Activated CD4-positive, alpha-beta T cell treated with anti-CD3 and anti-CD28 coated beads, Interleukin-2, amount 50 U/mL, for 1 hour (primary cell): ENCODE measurements around the gene ZBTB24.
"Not testable (repeated sequence)": the region's sequence is repeated elsewhere in the genome, so short reads cannot be mapped to it uniquely, and the experiment has no call there.

ENCODE experiments used
- DNase-seq: peaks from one replicate; pipeline ENCODE4 v3.0.0-alpha.2; 2020

Gene ZBTB24

DNA sequence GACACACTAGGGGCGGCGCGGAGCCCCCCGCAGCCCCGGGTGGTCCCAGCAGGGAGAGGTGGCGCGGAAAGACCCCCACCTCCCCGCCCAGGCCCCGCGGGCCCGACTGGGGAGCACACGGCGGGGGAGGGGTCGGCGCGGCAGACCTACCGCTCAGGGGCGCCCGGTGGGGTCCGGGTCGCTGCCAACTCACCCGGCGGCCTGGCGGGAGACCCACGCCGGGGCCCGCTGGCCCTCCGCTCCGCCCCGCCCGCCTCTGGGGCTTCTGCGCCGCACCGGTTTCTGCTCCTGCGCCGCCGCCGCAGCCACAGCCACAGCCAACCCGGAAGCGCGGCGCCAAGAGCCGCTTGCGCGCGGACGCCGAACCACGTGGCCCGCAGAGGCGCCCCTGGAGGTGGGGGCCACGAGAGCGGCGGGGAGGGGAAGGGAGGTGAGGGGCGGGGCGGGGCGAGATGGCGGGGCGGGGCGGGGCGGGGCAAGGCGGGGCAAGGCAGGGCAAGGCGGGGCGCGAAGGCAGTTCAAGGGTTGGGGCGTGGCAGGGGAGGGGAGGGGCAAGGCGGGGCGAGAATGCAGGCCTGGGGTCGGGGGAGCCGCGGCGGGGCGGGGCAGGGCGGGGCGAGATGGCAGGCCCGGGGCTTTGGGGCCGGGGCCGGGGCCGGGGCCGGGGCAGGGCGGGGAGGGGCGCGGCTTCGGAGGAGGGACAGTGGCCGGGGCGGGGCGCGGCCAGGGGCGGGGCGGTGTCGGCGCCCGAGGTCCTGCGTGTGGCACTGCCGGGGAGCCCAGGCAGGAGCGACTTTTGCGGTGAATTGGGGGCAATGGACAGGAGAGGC, at the start of gene ZBTB24:
ZBTB24 (minus strand) TSS at position 315 of the 830 bp plus-strand sequence. CDS start 1,193 bp downstream, outside the sequence.
- peak; percentile 85 for DNase-seq

DNA sequence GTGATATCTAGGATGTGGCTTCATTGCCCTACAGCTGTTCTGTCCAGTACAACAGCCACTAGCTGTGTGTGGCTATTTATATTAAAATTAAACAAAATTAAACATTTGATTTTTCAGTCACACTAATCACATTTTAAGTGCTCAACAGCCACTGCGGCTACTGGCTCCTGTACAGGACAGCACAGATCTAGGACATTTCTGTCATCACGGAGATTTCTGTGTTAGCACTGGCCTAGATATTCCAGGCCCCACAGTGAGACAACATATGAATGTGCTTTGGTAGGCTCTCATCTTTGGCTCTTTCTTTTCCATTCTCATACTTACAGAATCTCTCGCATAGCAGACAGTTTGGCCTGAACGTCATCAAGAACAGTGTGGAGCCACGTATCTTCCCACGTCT, 48.4 kb upstream of the ZBTB24 start:
- no peak for DNase-seq

DNA sequence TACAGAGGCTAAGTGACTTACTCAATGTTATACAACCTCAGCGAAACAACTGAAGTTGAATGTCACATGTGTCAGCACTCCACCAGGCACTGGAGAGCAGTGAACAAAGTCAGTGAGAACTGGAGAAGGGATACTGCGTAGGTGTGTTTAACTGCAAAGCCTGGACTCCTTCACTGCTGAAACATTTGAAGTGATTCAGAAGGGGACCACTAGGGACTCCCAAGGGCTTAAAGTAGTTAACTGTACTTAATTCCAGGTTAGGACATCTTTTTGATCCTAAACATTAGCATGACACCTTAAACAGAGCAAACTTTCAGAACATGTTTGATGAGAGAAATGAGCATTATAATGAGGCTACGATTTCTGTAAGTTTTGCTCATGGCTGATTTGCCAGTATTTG, 45.0 kb upstream of the ZBTB24 start:
- DNase-seq: no peak

DNA sequence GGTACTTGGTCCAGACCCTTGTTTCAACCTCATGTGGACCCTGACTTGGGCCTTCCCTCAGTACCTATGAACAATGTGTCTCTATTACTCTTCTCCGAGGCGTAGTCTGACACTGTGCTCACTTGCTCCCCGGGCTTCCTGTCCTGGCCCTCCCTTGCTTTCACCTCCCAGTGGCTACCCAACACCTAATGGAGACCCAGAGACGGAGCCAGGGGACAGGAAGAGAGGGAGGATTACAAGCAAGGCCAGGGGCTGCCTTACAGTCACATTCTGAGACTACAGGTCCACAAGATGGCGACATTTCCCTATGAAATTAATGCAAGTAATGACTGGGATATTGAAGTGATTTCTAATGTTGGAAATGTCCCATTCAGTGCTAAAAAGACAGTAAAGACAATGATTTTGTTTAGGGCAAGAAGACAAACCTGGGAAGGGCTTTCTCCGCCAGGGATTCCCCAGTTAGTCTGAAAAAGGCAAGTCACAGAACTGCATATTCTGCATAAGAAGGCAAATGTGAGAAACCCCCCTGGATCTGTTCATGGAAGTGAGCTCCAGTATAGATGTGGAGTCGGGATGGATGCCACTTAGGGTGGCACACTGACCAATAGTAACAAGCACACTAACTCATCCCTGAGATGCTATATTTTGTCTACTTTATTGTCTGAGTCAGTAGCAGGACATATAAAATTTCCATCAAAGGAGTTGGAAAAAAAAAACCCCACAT, 44.0 kb upstream of the ZBTB24 start:
- DNase-seq: peak; percentile 36

DNA sequence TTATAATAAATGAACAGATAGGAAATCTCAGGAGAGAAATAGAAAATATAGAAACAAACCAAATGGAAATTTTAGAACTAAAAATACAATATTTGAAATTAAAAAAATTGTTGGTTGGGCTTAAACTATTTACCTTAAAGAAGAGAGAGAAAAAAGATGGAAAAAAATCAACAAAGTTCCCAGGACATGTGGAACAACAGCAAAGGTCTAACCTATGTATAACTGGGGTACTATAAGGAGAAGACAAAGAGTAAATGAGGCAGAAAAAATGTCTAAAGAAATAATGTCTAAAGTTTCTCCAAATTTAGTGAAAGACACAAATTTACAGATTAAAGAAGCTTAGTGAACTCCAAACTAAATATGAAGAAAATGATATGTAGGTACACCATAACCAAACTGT, 41.1 kb upstream of the ZBTB24 start:
- no peak for DNase-seq

DNA sequence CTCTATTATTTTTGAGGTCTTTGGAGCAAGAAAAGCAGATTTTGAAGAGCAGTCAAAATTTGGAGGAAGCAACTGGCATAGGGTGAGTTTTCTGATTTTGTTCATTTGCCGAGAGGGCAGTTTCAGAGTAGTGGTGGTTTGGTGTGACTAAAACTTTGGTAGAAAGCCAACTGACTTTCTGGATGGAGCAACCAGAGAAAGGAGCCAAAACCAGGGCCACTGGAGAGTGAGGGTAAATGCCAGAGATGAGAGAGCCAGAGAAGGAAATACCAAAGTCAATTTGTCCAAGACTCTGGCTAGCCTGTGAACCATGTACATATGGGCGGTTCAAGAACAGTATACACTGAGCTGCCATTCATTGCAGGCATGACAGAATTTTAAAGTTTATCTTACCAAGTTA, 40.5 kb upstream of the ZBTB24 start:
- no peak for DNase-seq

DNA sequence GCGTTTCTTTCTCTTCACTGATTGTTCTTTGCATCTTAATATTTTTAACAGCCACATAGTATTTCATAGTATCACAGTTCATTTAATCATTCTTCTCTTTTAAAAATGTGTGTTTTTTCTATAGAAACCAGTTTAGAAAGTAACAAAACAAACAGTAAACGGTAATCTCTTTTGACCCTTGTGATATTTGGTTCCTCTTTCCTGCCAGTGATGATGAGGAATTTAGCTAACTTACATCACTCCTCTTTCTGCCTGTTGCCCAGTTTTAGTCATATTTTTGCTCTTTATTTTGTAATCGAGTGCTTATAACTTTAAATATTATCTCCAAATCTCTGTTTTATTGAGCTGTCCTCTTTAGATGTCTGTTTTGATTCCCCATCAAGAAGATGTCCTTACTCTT, 38.1 kb upstream of the ZBTB24 start:
- DNase-seq: no peak

DNA sequence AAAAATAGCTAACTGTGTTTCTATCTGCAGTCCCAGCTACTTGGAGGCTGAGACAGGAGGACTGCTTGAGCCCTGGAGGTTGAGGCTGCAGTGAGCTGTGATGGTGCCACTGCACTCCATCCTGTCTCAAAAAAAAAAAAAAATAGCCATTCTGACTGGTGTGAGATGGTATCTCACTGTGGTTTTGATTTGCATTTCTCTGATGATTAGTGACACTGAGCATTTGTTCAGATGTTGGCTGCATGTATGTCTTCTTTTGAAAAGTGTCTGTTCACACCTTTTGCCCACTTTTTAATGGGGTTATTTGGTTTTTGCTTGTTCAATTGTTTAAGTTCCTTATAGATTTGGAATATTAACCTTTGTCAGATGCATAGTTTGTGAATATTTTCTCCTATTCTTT, 36.6 kb upstream of the ZBTB24 start:
- DNase-seq: not testable (repeated sequence)

DNA sequence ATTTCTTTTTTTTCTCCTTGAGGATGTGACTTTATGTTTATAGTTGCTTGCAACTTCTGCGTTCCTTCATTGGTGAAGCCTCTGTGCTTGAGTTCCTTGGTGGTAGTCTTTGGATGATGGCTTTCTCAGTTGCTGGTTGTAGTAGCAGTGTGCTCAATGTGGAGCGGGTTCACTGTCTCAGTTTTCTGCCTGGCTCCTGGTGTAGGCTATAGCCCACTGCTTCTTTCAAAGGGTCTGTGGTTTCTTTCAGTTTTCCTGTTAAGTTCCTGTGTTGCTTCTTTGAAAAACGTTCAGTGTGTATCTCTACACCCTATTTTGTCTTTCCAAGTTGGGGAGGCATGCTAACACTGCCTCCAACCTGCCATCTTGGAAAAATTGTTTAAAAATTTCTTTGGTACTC, 33.9 kb upstream of the ZBTB24 start:
- DNase-seq: no peak

DNA sequence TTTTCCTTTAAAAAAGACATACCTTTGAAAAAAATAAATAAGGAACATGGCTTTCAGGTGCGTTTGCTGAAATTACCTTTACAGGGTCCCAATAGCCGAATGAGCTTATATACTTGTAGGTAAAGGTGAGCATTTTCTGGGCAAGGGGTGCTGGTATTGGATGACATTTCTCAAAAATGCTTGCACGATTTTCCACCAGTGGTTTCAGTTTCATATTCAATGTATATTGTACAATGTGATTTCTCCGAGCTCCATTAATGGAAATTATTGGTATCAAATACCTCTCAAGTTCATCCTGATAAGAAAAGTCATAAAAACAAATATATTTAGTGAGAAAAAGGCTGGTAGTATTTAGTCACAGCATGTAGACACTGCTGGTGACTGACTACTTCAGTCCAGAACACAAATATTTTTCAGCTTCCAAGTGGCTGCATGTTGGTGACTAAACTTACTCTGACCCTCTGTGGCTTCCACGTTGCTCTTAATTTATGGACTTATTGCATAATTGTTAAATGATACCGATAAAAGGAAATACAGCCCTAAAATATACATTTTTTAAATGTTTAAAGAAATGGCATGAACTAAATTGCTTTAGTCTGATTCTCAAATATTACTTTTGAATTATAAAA, 32.9 kb upstream of the ZBTB24 start:
- DNase-seq: no peak

DNA sequence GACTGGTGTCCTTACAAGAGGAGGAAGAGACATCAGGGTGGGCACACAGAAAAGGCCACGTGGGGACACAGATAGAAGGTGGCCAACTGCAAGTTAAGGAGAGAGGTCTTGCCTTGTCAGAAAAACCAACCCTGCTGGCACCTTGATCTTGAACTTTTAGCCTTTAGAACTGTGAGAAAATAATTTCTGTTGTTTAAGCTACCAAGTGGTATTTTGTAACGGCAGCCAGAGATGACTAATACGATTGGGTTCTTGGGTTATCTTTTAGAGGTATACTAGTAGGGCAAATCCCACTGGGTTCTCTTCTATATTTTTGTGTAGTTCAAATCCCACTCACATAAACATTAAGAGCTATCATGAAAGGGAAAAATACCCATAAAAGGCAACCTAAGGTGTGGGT, 31.9 kb upstream of the ZBTB24 start:
- no peak for DNase-seq

DNA sequence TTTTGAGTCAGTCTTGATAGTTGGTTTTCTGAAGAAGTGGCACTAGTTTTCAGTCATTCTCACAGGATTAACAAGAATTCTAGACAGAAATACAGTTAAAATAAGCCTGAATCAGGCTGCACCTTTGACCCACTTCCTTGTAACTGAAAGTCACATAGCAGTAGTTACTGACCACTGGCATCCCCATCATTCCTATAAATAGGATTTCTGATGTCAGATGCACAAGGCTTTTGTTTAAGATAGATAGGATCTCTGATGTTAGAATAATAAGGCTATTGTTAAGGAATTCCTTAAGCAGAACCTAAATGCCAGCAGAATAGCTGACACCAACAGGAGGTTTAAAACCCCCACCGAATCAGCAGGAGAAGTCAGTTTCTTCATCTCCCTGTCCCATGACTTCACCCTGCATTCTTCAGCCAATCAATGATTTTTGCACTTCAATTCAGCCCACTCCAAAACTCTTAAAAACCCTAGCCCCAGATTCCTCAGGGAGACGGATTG, 30.6 kb upstream of the ZBTB24 start:
- DNase-seq: no peak

DNA sequence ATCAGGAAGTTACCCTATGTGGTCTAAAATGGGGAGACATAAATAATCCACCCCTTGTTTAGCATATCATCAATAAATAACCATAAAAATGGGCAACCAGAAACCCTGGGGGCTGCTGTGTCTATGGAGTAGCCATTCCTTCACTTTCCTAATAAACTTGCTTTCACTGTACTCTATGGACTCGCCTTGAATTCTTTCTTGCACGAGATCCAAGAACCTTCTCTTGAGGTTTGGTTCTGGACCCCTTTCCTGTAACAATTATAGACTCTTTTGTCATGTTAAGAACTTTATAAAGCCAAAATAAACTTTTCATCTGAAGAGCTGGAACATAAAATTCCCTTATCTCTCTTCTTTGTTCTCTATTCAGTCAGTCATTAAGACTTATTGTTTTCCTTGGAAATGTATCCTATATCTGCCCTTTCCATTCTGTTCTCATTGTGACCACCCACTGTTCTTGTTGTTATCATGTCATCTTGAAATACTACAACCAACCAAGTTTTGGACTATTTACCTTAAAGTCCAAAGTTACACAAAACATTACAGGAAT, 29.3 kb upstream of the ZBTB24 start:
- no peak for DNase-seq

DNA sequence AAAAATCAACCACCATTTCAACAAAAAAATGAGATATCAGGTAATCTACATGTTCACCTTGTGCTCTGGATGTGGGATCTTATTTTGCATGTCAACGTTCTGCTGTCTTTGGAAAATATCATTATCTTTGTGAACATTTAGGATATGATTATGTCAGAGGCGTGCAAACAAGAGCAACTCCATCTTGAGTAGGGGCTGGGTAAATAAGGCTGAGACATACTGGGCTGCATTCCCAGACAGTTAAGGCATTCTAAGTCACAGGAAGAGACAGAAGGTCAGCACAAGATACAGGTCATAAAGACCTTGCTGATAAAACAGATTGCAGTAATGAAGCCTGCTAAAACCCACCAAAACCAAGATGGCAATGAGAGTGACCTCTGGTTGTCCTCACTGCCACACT, 28.8 kb upstream of the ZBTB24 start:
- DNase-seq: no peak

DNA sequence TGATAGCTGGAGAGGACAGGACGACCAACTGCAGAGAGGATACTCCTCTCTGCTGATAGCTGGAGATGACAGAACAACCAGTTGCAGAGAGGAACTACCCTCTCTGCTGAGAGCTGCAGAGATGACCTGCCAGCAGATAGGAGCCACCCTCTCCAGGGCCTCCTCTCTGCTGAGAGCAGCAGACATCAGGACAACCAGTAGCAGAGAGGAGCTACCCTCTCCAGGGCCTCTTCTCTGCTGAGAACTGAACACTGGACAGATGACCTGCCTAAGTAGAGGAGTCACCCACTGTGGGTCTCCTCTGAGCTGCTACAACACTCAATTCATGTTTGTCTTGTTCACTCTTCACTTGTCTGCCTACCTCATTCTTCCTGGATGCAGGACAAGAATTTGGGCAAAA, 27.3 kb upstream of the ZBTB24 start:
- DNase-seq: no peak

DNA sequence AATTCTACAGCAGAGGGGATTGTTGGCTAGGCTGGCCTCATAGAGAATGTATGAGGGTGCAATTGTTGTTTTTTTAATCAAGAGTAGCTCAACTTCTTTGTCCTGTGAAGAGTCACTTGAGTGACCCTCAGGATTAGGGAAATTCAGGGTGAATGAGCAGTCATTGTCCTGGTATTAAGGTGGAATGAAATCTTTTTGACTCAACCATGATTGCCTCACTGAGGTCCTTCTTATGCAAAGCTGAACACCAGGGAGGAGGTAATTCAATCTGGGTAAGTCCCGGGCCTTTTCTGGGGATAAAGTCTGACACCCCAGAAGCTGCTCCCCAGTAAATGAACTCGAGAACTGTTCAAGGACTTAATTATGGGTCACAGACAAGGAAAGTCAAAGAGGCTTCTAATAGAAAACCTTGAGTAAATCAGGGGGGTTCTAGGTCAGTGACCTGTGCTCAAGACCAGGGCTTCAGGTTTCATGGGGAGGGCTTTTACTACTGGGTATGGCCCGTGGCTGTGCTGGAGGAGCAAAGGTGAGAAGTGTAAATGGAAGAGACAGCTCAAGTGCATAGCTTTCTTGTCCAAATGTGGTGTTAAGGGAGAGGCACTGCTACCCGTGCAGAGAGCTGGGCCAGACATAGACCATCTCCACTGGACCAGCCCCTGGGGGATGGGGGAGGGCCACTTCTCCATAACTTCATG, 25.3 kb upstream of the ZBTB24 start:
- DNase-seq: no peak

DNA sequence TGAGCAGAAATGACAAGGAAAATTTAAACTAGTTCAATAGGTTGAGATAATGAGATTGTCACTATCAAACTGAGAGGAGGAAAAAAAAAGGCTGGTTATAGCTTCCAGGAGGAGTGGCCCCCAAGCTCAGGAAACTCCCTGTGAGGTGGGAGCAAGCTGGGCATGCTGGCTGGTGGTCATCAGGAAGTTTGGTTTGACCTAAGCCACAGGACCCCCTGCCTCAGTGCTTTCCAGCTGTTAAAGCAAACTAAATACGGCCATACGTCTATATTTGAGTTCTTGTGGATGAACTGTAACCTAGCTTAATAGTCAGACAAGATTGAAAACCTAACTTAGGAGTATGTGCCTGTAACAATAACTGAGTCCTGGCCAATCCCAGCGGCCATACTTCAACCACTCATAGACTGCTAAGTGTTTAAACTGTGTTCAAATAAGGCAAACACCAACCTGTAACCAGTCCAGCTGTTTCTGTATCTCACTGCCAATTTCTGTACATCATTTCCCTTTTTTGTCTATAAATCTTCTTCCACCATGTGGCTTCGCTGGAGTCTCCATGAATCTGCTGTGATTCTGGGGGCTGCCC, 24.6 kb upstream of the ZBTB24 start:
- no peak for DNase-seq

DNA sequence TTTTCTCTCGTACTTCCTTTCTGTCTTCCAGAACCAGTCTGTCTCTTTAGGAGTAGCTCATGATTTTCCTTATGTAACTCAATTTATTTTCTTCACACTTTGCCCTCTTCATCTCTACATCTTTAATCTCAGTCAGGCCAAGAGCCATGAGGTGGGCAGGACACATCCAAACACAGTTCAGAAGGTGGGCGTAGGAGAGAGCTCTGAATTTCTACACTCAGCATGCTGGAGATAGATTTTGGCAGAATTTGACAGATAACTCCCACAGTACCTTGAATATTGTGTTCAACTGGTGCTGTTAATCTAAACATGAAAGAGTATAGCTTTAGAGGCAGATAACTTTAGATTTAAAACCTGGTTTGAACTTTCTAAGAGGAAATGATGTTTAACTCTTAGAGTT, 23.8 kb upstream of the ZBTB24 start:
- DNase-seq: no peak

DNA sequence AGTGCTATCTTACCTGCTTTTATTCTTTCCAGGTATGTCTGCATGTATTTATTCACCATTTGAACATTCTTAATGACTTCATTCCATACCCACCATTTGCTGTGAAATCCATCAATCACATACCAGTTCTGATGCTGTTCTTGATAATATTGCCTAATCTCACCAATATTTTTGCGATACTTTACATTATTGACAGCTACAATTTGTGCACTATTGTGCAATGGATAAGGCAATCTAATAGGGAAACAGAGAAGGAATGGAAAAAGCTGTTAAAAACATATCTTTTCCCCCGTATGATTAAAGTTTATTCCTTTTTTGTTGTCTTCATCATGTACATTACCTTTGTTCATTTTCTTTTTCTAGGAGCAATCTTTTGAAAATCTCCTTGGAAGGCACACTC, 23.3 kb upstream of the ZBTB24 start:
- no peak for DNase-seq

DNA sequence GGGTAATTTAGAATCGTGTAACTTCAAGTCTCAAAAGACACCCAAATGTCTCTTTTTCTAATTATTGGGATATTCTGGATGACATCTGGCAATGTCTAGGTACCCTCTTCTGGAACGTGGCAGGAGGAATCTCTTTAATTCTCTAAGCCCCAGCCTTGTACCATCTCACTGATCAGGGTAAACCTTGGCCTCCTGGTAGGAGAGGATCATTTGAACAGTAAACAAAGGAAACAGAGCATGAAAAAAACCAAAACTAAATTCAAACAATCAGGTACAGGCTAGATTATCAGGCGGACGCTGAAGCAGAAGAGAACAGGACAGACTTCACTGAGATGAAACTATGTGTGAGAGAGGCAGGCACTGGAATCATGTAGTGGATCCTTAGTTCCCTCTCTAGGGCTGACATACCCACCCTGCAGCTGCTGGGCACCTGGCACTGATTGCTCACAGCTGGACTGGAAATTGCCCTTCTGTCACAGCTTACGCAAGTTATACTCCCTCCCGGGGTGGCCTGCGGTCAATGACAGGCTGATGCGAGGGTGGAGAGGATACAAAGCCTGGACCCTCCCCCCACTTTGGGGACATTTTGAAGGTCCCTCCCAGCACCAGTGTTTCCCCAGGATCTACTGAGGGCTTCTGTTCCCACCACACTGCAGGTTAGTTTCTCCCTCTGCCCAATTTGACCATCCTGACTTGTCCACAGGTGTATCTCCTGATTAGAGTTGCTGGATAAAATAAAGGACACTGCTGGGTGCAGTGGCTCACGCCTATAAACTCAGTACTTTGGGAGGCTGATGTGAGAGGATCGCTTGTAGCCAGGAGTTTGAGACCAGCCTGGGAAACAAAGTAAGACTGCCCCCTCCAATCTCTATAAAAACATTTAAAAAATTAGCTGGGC, 20.6 kb upstream of the ZBTB24 start:
- no peak for DNase-seq

DNA sequence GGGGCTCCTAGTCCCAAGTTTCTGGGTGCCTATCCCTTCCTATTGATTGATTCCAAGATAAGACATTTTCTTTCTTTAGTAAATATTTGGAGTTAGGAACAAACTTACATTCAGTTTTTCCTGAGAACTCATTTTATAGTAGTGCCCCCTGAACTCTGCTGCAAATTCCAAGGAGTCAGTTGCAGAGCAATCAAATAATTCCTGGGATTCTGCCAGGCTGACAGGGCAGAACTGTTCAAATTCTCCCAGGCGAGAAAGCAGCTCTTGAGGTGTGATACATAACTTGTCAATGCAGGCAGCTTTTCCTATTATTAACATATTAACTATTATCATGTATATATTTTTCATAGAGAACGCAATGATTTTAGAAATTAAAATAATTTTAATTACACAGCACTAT, 15.9 kb upstream of the ZBTB24 start:
- DNase-seq: no peak
